Measurements from ENCODE around the gene GALNT18.

Gene GALNT18

GRCh38 chr11:11624204-11624603 lies 2.4 kb upstream of the GALNT18 start:
- no peak for DNase-seq (ENCODE audit: low read depth in 2 of 2)

GRCh38 chr11:11622772-11623171 lies 967 bp upstream of the GALNT18 start:
- no peak for DNase-seq (ENCODE audit: low read depth in 2 of 2)

DNA sequence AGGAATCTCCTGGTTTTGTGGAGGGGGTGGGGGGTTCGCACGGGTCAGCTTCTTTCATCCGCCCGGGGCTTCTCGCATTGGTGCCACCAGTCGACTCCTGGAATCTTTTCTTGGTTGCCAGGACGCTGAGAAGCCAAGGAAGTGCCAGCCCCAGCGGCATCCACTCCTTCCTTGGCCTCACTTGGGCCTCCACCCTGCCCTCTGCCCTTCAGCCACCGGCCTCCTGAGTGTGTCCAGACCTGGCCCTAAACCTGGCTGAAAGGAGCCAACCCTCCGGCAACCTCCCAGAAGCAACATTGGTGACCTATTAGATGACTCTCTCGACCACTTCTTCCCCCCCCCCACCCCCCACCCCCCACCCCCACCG lies 518 bp upstream of the GALNT18 start:
- no peak for DNase-seq (ENCODE audit: low read depth in 2 of 2)

DNA sequence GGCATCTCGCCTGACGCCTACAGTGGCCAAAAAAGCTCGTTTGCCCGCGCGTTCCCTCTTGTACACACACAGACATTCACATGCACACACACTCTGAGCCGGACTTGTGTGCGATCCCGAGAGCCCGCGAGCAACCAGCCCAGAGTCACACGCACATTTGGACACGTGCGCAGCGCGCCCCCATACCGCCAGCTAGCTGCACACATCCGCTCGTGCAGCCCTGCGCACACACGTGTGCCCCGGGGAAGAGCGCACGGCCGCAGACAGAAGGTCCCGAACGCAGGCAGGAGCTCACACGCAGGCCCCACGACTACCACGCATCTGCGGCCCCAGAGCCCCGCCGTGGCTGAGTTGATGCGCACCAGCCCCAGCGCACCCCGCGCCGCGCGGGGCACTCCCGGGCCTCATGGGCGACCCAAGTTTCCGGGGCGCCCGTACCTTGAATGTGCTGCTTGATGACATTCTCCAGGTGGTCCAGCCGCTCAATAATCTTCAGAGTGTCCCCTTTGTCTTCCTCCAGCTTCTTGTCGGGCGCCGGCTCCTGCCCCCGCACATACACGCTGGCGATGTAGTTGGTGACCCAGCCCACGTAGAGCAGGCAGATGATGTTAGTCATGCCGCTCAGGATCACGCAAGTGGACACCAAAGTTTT lies 758 bp downstream of the GALNT18 start:
- no peak for DNase-seq (ENCODE audit: low read depth in 2 of 2)

GRCh38 chr11:11620173-11620920 lies 1.5 kb downstream of the GALNT18 start:
- no peak for DNase-seq (ENCODE audit: low read depth in 2 of 2)

GRCh38 chr11:11618973-11619435 lies 2.8 kb downstream of the GALNT18 start:
- DNase-seq (ENCODE audit: low read depth in 2 of 2): no peak

DNA sequence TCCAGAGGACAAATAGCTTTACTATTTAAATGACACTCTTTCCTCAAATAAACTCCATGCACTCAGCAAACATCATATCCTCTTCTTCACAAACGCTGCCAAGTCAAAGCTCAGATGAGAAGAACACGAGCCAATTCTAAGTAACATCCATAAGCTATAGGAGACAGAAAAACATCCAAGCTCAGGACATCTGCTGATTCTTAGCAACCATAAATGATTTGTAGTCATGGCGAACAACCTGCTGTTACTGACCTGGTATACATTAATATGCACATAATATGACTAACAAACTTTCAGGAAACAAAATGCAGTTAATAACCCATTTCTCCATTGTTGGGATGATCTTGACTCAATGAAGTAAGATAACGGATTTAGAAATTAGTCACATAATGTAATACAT lies 6.7 kb downstream of the GALNT18 start:
- no peak for DNase-seq (ENCODE audit: low read depth in 2 of 2)

GRCh38 chr11:11612439-11612838 lies 9.4 kb downstream of the GALNT18 start:
- DNase-seq (ENCODE audit: low read depth in 2 of 2): no peak

- no peak for DNase-seq (ENCODE audit: low read depth in 2 of 2)
Measured at GRCh38 chr11:11611381-11611780, 10.4 kb downstream of the GALNT18 start.

GRCh38 chr11:11608783-11609232 lies 13.0 kb downstream of the GALNT18 start:
- DNase-seq (ENCODE audit: low read depth in 2 of 2): no peak

DNA sequence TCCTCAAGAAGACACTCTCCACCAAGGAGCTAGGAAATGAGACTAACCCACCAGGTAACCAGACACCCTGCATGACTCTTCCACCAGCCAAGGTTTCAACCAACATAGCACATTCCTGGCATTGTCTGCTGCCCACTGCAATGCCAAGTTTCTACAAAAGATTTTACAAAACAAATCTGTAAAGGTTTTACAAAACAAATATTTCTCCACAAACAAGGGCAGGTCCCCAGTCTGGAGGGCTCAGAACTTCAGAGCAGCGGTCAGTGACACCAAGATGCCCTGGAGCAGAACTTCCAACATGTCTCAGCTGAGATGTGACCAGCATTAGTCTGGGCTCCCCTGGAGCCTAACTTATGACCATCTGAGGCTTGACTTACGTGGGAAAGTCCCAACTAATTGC lies 14.0 kb downstream of the GALNT18 start:
- no peak for DNase-seq (ENCODE audit: low read depth in 2 of 2)

- no peak for DNase-seq (ENCODE audit: low read depth in 2 of 2)
Measured at GRCh38 chr11:11605821-11606450, 15.9 kb downstream of the GALNT18 start.

DNA sequence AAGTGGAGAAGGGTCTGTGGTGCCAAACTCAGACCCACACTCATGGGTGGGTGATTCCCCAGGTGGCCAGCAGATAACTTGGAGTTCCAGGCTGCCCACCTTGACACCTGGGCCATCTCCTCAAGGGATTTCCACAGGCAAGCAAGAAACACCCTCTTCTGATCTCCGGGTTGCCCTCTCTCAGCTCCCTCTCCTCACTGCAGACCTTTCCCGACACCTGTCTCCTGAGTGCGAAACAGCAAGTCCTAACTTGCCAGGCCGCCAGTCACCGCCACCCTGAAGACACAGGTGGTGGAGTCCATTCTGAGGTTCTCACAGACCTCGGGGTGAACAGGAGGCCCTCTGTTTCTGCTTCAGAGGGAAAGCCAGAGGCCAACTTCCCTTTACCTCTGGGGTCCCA lies 16.6 kb downstream of the GALNT18 start:
- no peak for DNase-seq (ENCODE audit: low read depth in 2 of 2)

DNA sequence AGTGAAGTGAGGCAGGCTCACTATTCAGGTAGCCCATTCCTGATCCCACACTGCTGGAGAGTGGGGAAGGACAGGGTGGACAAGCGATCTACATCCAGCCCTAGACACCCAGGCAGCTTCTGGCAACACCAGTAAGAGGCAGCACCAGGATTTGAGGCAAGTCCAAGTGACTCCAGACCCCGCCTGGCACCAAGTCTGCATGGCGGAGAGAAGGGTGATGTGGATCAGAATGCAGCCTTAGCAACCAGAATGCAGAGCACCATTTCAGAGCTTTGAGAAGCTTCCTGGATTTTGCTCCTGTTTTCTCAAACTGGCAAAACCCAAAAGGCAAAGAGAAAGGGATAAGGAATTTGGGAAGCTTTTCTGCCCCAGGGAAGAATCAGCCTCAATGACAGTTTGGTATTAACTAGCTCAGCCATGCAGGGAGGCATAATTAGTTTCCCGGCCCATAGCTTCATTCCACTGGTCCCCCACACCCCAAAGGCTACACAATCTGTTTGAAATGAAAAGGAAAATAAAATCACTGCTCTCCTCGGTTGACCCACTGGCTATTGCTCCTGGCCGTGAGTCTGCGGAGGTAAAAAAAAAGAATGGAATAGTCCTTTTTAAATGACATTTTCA lies 17.3 kb downstream of the GALNT18 start:
- DNase-seq (ENCODE audit: low read depth in 2 of 2): no peak

- DNase-seq (ENCODE audit: low read depth in 2 of 2): no peak
Measured at GRCh38 chr11:11602011-11602410, 19.8 kb downstream of the GALNT18 start.

- DNase-seq (ENCODE audit: low read depth in 2 of 2): no peak
Measured at GRCh38 chr11:11600288-11600687, 21.5 kb downstream of the GALNT18 start.

- DNase-seq (ENCODE audit: low read depth in 2 of 2): no peak
Measured at GRCh38 chr11:11598243-11598642, 23.6 kb downstream of the GALNT18 start.

GRCh38 chr11:11594162-11594561 lies 27.6 kb downstream of the GALNT18 start:
- no peak for DNase-seq (ENCODE audit: low read depth in 2 of 2)

DNA sequence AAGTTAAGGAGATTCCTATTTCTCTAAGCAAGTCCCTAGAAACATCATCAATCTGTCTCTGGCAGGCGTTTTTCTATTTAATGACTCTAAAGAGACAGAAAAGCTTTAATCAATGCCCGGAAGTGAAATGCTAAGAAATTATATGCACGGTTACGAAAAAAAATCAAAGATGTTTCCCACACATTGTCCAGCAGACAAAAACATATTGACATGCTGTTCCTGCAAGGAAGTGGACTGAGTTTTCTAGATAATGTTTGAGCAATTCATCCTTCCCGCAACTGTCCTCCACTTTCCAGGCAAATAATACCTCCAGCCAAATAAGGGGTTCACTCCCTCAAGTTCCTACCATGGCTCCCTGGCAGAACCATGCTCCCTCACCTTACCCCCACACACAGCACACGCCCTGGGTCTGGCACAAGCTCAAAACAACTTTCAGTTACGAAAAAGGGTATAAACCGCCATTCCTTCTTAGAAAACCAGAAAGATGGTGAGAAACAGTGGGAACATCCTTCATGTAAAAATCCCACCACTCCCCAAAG lies 29.6 kb downstream of the GALNT18 start:
- DNase-seq (ENCODE audit: low read depth in 2 of 2): no peak

DNA sequence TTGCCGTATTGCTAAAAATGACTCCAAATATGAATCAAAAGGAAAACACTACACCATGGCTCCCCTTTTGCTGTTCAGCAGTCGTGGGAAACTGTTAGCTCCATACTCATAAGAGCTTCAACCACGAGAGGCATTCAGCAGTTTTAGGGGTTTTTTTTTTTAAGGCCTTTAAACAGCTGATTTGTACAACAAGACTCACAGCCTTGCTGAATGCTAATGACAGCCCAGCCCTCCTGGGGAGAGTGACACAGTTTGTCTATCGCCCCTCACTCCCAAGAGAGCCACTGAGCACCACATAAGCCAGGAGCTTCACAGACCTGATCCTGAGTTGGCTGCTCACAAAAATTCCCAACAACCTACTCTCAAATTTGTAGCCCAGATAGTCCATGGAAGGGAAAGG lies 32.4 kb downstream of the GALNT18 start:
- DNase-seq (ENCODE audit: low read depth in 2 of 2): no peak

DNA sequence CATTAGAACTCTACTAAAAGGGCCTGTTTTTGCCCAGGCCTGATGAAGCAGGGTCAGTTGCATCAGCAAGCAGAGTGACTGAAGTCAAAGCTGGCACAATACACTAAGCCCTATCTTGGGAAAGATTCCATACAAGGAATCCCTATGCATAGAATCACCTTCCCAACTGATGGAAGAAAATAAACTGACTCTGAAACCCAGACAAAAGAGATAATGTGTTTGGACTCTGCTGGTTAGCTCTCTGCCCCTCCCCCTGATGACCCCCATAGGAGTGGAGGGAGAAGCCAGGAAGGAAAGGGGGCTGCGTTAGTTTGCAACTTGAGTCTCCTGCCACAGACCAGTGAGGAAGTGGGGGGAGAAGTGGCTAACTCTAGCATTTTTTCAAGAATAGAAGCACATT lies 32.9 kb downstream of the GALNT18 start:
- DNase-seq (ENCODE audit: low read depth in 2 of 2): no peak

- DNase-seq (ENCODE audit: low read depth in 2 of 2): no peak
Measured at GRCh38 chr11:11588243-11588642, 33.6 kb downstream of the GALNT18 start.
